SK-N-SH (cell line): ENCODE data around the gene TRPC4.

ENCODE experiments used
- CTCF ChIP-seq: fragments of 200-600 bp; sonication (generic); IDR thresholded peaks from 2 replicates; pipeline ENCODE4 v1.6.1; 2017; ENCODE audit warnings: antibody characterized with exemption, mild to moderate bottlenecking, moderate library complexity
- TEAD4 ChIP-seq: IDR thresholded peaks from 2 replicates; pipeline ENCODE4 v1.4.0; 2012; ENCODE audit warnings: mild to moderate bottlenecking, borderline replicate concordance; ENCODE audit not compliant: insufficient read depth
- TF ChIP-seq, protein P1 (sequence below): IDR thresholded peaks from 2 replicates; pipeline ENCODE4 v1.4.0; 2012; ENCODE audit warnings: low read depth

- TF ChIP-seq CTCF = no peak
- TF ChIP-seq, protein P1, sequence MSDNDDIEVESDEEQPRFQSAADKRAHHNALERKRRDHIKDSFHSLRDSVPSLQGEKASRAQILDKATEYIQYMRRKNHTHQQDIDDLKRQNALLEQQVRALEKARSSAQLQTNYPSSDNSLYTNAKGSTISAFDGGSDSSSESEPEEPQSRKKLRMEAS = no peak
- no peak for TF ChIP-seq TEAD4
Measured at GRCh38 chr13:37648609-37649008, 221.0 kb downstream of the TRPC4 start.
